Progenitor cell of endocrine pancreas (in vitro differentiated cells): ENCODE data around the gene SNF8. TPM values are rescaled to one million over a fixed set of nuclear protein-coding genes. Genes with fewer than 3 reads are reported as not detected.

Experiments used
- DNase-seq: peaks from one replicate; pipeline ENCODE4 v3.0.0; 2021; ENCODE audit warnings: low spot score; ENCODE audit not compliant: unreplicated experiment
- H3K27ac Mint-ChIP-seq: 2 replicates; pipeline ENCODE4 v1.8.0; 2021; ENCODE audit warnings: mild to moderate bottlenecking, moderate library complexity, mixed read lengths
- H3K27me3 Mint-ChIP-seq: 2 replicates; pipeline ENCODE4 v1.8.0; 2021; ENCODE audit warnings: mixed read lengths
- H3K36me3 Mint-ChIP-seq: 2 replicates; pipeline ENCODE4 v1.8.0; 2022; ENCODE audit warnings: mixed read lengths; ENCODE audit not compliant: insufficient read depth
- H3K4me1 Mint-ChIP-seq: 2 replicates; pipeline ENCODE4 v1.8.0; 2021; ENCODE audit warnings: low read depth, mixed read lengths
- H3K4me3 Mint-ChIP-seq: 2 replicates; pipeline ENCODE4 v1.8.0; 2021; ENCODE audit warnings: low read depth, mild to moderate bottlenecking, moderate library complexity, mixed read lengths
- H3K9me3 Mint-ChIP-seq: 2 replicates; pipeline ENCODE4 v1.8.0; 2021; ENCODE audit warnings: low read depth, mixed read lengths
- CTCF ChIP-seq: fragments of 200-600 bp; sonication (generic); IDR thresholded peaks from one replicate; pipeline ENCODE4 v1.5.0; 2021; ENCODE audit warnings: antibody characterized with exemption, mild to moderate bottlenecking; ENCODE audit not compliant: unreplicated experiment
- total RNA-seq: library from RNA; stranded (reverse); gene quantifications from 2 replicates; pipeline ENCODE4 v1.2.1, GENCODE V29; 2021

Gene SNF8
- total RNA-seq, 1 donor from 2014 or later, result 128 TPM

DNA sequence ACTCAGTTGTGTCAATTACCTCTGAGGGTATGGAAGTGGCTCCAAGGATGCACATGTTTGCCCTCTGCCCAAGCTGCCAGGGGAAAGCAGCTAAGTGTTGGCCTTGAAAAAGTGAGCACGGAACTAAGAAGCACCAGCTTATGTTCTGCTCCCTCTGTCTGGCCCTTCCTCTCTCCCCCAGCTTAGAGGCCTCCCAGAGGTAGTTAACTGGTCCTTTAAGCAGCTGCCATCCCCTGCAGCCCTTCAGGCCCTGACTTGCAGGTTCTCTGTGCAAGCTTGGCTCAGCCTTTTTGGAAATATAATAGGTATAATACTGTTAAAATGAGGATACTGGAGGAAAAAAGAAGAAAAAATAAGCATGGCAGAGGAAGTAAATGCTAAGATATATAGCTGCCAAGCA, 43.4 kb downstream of the SNF8 start:
- Mint-ChIP-seq H3K4me1 (peaks cover 2% of the 10 kb centered on the region), H3K4me3 (no peak overlapping the region), H3K27ac (no peak overlapping the region), H3K27me3 (no peaks in the 10 kb centered on the region), H3K9me3 (no peaks in the 10 kb centered on the region), H3K36me3 (no peaks in the 10 kb centered on the region)
- DNase-seq, result no peak
- no peak for TF ChIP-seq CTCF

DNA sequence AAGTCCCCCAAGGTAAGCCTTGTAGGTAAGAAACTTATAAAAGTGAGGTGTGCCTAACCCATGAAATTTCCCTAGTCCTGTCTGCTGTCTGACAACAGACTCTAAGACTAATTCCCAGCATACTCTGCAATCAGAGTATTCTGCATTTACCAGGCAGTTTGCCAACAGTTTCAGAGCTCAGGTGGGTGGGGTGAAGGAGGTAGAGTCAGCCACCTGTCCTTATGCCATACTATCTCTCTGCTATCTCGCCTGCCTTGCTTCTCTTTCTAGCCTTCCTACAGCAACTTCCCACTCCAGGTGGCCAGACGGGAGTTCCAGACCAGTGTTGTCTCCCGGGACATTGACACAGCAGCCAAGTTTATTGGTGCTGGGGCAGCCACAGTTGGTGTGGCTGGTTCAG, 49.8 kb downstream of the SNF8 start:
- Mint-ChIP-seq H3K36me3 (no peaks in the 10 kb centered on the region), H3K27me3 (no peaks in the 10 kb centered on the region), H3K4me3 (no peak overlapping the region), H3K9me3 (no peaks in the 10 kb centered on the region), H3K27ac (no peak overlapping the region), H3K4me1 (peaks cover 4% of the 10 kb centered on the region)
- no peak for TF ChIP-seq CTCF
- no peak for DNase-seq

- no peak for TF ChIP-seq CTCF
- Mint-ChIP-seq H3K4me3 (peak overlapping the region; percentile 80), H3K4me1 (peaks cover 4% of the 10 kb centered on the region), H3K27ac (peak overlapping the region; percentile 92), H3K27me3 (no peaks in the 10 kb centered on the region), H3K36me3 (no peaks in the 10 kb centered on the region), H3K9me3 (no peaks in the 10 kb centered on the region)
- DNase-seq, result no peak
Measured at GRCh38 chr17:48893646-48894508, 50.8 kb downstream of the SNF8 start.

DNA sequence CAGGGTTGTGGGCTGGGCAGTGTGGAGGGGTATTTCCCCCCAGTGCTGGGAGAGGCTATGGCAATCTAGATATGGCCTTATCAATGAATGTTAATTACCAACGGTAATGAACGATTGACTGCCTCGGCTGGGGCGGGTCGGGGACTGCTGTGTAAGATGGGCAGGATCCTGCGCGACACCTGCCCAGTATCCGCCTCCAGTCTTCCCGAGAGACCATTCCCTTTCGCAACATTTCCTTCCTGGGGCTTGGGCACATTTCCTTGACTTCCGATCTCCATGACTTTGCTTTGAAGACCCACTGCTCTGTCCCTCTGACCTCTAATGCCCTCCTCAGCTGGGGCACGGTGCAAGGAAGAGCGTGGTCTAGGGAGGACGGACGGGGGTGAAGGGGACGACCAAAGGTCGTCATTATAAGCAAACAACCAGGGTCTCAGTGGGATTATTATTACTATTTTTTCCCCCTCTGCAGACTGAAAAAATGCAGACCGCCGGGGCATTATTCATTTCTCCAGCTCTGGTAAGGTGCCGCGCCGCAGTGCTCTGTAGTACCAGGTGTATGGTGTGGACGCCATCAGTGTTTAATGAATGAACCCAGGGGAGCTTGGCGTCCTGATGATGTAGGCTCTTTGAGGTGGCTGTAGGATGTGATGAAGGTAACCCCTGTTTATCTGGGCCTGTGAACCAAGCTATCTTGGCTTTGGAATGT, 51.5 kb downstream of the SNF8 start:
- Mint-ChIP-seq H3K9me3 (no peaks in the 10 kb centered on the region), H3K4me3 (peak overlapping the region; percentile 80), H3K27me3 (no peaks in the 10 kb centered on the region), H3K36me3 (no peaks in the 10 kb centered on the region), H3K27ac (peak overlapping the region; percentile 92), H3K4me1 (peaks cover 4% of the 10 kb centered on the region)
- TF ChIP-seq CTCF, result no peak
- DNase-seq, result no peak

GRCh38 chr17:48890086-48890485, 54.6 kb downstream of the SNF8 start:
- no peak overlapping the region for H3K4me3 Mint-ChIP-seq
- H3K36me3 Mint-ChIP-seq, result no peaks in the 10 kb centered on the region
- H3K27me3 Mint-ChIP-seq, result no peaks in the 10 kb centered on the region
- H3K27ac Mint-ChIP-seq, result no peak overlapping the region
- H3K9me3 Mint-ChIP-seq, result no peaks in the 10 kb centered on the region
- peaks cover 4% of the 10 kb centered on the region for H3K4me1 Mint-ChIP-seq
- TF ChIP-seq CTCF, result no peak
- DNase-seq, result no peak
